GM18517 (cell line): Measurements from ENCODE around the gene RPAIN.

ENCODE experiments used
- ATAC-seq: cut with Tn5 transposase; IDR thresholded peaks from one replicate; pipeline ENCODE4 v1.9.1; 2021; ENCODE audit warnings: mild to moderate bottlenecking, moderate library complexity; ENCODE audit not compliant: unreplicated experiment

Gene RPAIN

GRCh38 chr17:5419959-5420653 is at the start of gene RPAIN:
Gene RPAIN, plus strand, starts transcription at chr17:5420182. Its CDS starts 29 bp downstream, at chr17:5420211.
- ATAC-seq: peak; percentile 47

GRCh38 chr17:5370411-5370810 is 49.6 kb upstream of the RPAIN start:
- no peak for ATAC-seq

GRCh38 chr17:5373112-5373511 is 46.9 kb upstream of the RPAIN start:
- ATAC-seq: no peak

GRCh38 chr17:5378566-5379207 is 41.3 kb upstream of the RPAIN start:
- ATAC-seq: no peak

- ATAC-seq: no peak
These were observed 40.5 kb upstream of the RPAIN start for GRCh38 chr17:5379351-5380107.

GRCh38 chr17:5380491-5381135 is 39.4 kb upstream of the RPAIN start:
- ATAC-seq: no peak

GRCh38 chr17:5381542-5381941 is 38.4 kb upstream of the RPAIN start:
- ATAC-seq: no peak

GRCh38 chr17:5391678-5392077 is 28.3 kb upstream of the RPAIN start:
- ATAC-seq: no peak

- no peak for ATAC-seq
These were observed 23.4 kb upstream of the RPAIN start for GRCh38 chr17:5396612-5397011.

GRCh38 chr17:5399767-5400166 is 20.2 kb upstream of the RPAIN start:
- ATAC-seq: no peak

- no peak for ATAC-seq
These were observed 14.6 kb upstream of the RPAIN start for GRCh38 chr17:5405400-5405799.

- ATAC-seq: no peak
These were observed 11.8 kb upstream of the RPAIN start for GRCh38 chr17:5408186-5408585.

- ATAC-seq: no peak
These were observed 9.2 kb upstream of the RPAIN start for GRCh38 chr17:5410594-5411272.

- no peak for ATAC-seq
These were observed 6.3 kb upstream of the RPAIN start for GRCh38 chr17:5413682-5414081.

GRCh38 chr17:5416901-5417300 is 3.1 kb upstream of the RPAIN start:
- ATAC-seq: no peak

GRCh38 chr17:5418858-5419355 is 1.1 kb upstream of the RPAIN start:
- ATAC-seq: peak; percentile 37

- peak; percentile 85 for ATAC-seq
These were observed 525 bp upstream of the RPAIN start, which contains the start of gene NUP88 for GRCh38 chr17:5419356-5419958. Gene NUP88, minus strand, starts transcription at chr17:5419662. Its CDS starts 12 bp downstream, at chr17:5419650.

- ATAC-seq: no peak
These were observed 2.5 kb downstream of the RPAIN start for GRCh38 chr17:5422505-5422904.

- ATAC-seq: no peak
These were observed 4.9 kb downstream of the RPAIN start for GRCh38 chr17:5424909-5425308.

- no peak for ATAC-seq
These were observed 5.8 kb downstream of the RPAIN start for GRCh38 chr17:5425826-5426225.
